GM23338 (cell line): Measurements from ENCODE around the gene GYS2. TPM values are rescaled to one million over a fixed set of nuclear protein-coding genes. Genes with fewer than 3 reads are reported as not detected.

Experiments used
- ATAC-seq: fragments of 200-7000 bp; cut with Tn5 transposase; 3 replicates; pipeline ENCODE4 v1.9.1; 2020
- DNase-seq: peaks from one replicate; pipeline ENCODE4 v3.0.0-alpha.2; 2015; ENCODE audit warnings: low spot score
- H2AFZ ChIP-seq: fragments of 200-600 bp; sonication (generic); 2 replicates; pipeline ENCODE4 v1.8.0; 2016; ENCODE audit warnings: antibody characterized with exemption, mild to moderate bottlenecking, moderate library complexity
- H3F3A ChIP-seq: fragments of 200-600 bp; sonication (generic); replicated peaks from 2 replicates; pipeline ENCODE4 v1.8.0; 2017; ENCODE audit warnings: antibody characterized with exemption, mixed run types, low read depth
- H3K27ac ChIP-seq: fragments of 200-600 bp; sonication (generic); 2 replicates; pipeline ENCODE4 v1.6.1; 2016; ENCODE audit warnings: low read depth
- H3K27me3 ChIP-seq: fragments of 200-600 bp; sonication (generic); 2 replicates; pipeline ENCODE4 v1.8.0; 2016; ENCODE audit warnings: mild to moderate bottlenecking, mixed run types, moderate library complexity; ENCODE audit not compliant: insufficient read depth
- H3K36me3 ChIP-seq: fragments of 200-600 bp; sonication (generic); 2 replicates; pipeline ENCODE4 v1.8.0; 2016; ENCODE audit warnings: mild to moderate bottlenecking; ENCODE audit not compliant: insufficient read depth
- H3K4me1 ChIP-seq: fragments of 200-600 bp; sonication (generic); 2 replicates; pipeline ENCODE4 v1.8.0; 2016; ENCODE audit warnings: mild to moderate bottlenecking, moderate library complexity; ENCODE audit not compliant: insufficient read depth
- H3K4me2 ChIP-seq: fragments of 200-600 bp; sonication (generic); 2 replicates; pipeline ENCODE4 v1.7.1; 2017; ENCODE audit warnings: mixed run types
- H3K4me3 ChIP-seq: fragments of 200-600 bp; sonication (generic); 2 replicates; pipeline ENCODE4 v1.6.1; 2016; ENCODE audit warnings: mixed run types
- H3K79me2 ChIP-seq: fragments of 200-600 bp; sonication (generic); replicated peaks from 2 replicates; pipeline ENCODE4 v1.8.0; 2017; ENCODE audit warnings: mild to moderate bottlenecking; ENCODE audit not compliant: insufficient read depth
- H3K9me2 ChIP-seq: fragments of 200-600 bp; sonication (generic); 2 replicates; pipeline ENCODE4 v1.8.0; 2017; ENCODE audit not compliant: insufficient read depth
- H4K20me1 ChIP-seq: fragments of 200-600 bp; sonication (generic); replicated peaks from 2 replicates; pipeline ENCODE4 v1.8.0; 2017; ENCODE audit warnings: mild to moderate bottlenecking; ENCODE audit not compliant: insufficient read depth
- H3K27ac Mint-ChIP-seq: 2 replicates; pipeline ENCODE4 v1.8.0; 2020; ENCODE audit warnings: inconsistent platforms, mild to moderate bottlenecking, moderate library complexity, mixed read lengths
- H3K27me3 Mint-ChIP-seq: 3 replicates; pipeline ENCODE4 v1.8.0; 2022; ENCODE audit warnings: low read depth, mild to moderate bottlenecking, moderate library complexity, mixed read lengths, inconsistent platforms; ENCODE audit not compliant: insufficient read depth, poor library complexity
- H3K36me3 Mint-ChIP-seq: 3 replicates; pipeline ENCODE4 v1.8.0; 2021; ENCODE audit warnings: low read depth, mild to moderate bottlenecking, inconsistent platforms, moderate library complexity, mixed read lengths
- H3K4me1 Mint-ChIP-seq: 3 replicates; pipeline ENCODE4 v1.8.0; 2020; ENCODE audit warnings: mild to moderate bottlenecking, inconsistent platforms, mixed read lengths
- H3K4me3 Mint-ChIP-seq: 3 replicates; pipeline ENCODE4 v1.8.0; 2021; ENCODE audit warnings: moderate library complexity, mild to moderate bottlenecking, inconsistent platforms, mixed read lengths
- H3K9me3 Mint-ChIP-seq: 3 replicates; pipeline ENCODE4 v1.8.0; 2020; ENCODE audit warnings: moderate library complexity, mild to moderate bottlenecking, inconsistent platforms, mixed read lengths
- CREB1 ChIP-seq: fragments of 250-450 bp; sonication (Bioruptor Pico); IDR thresholded peaks from 2 replicates; pipeline ENCODE4 v1.5.0; 2020; ENCODE audit warnings: low read depth, mild to moderate bottlenecking, moderate library complexity
- ETS1 ChIP-seq: IDR thresholded peaks from 2 replicates; pipeline ENCODE4 v1.6.1; 2016; ENCODE audit warnings: antibody characterized with exemption
- EZH2 ChIP-seq: fragments of 200-600 bp; sonication (generic); IDR thresholded peaks from one replicate; pipeline ENCODE4 v1.8.0; 2017; ENCODE audit warnings: antibody characterized with exemption, mild to moderate bottlenecking, low read depth; ENCODE audit not compliant: unreplicated experiment
- EZH2phosphoT487 ChIP-seq: fragments of 200-600 bp; sonication (generic); IDR thresholded peaks from one replicate; pipeline ENCODE4 v1.8.1; 2018; ENCODE audit warnings: antibody characterized with exemption; ENCODE audit not compliant: unreplicated experiment
- JUNB ChIP-seq: IDR thresholded peaks from one replicate; pipeline ENCODE4 v1.6.1; 2016; ENCODE audit warnings: antibody characterized with exemption; ENCODE audit not compliant: unreplicated experiment
- NANOG ChIP-seq: IDR thresholded peaks from 2 replicates; pipeline ENCODE4 v1.6.1; 2016; ENCODE audit warnings: antibody characterized with exemption, borderline replicate concordance
- POLR2AphosphoS5 ChIP-seq: IDR thresholded peaks from 2 replicates; pipeline ENCODE4 v1.6.1; 2016; ENCODE audit warnings: antibody characterized with exemption, low read depth
- REST ChIP-seq: IDR thresholded peaks from one replicate; pipeline ENCODE4 v1.6.1; 2018; ENCODE audit warnings: antibody characterized with exemption; ENCODE audit not compliant: unreplicated experiment
- STAT1 ChIP-seq: IDR thresholded peaks from one replicate; pipeline ENCODE4 v1.6.1; 2016; ENCODE audit warnings: antibody characterized with exemption; ENCODE audit not compliant: unreplicated experiment
- ZNF114 ChIP-seq: fragments of 250-450 bp; sonication (Bioruptor Pico); IDR thresholded peaks from 2 replicates; pipeline ENCODE4 v1.5.0; 2020; ENCODE audit warnings: mild to moderate bottlenecking, moderate library complexity
- ZNF331 ChIP-seq: fragments of 250-450 bp; sonication (Bioruptor Pico); IDR thresholded peaks from 2 replicates; pipeline ENCODE4 v1.5.0; 2020; ENCODE audit warnings: low read depth, mild to moderate bottlenecking, moderate library complexity
- ZNF462 ChIP-seq: fragments of 250-450 bp; sonication (Bioruptor Pico); IDR thresholded peaks from 2 replicates; pipeline ENCODE4 v1.5.0; 2020; ENCODE audit warnings: mild to moderate bottlenecking, moderate library complexity
- polyA plus RNA-seq: library from polyadenylated mRNA; unstranded; fragments of >200 nt; fragmentation: Nextera tagmentation; extraction: Ambion mirVana; gene quantifications from 2 replicates; pipeline ENCODE4 v1.2.1, GENCODE V29; 2016
- total RNA-seq: library from RNA; depleted of rRNA; stranded (reverse); fragments of >200 nt; shearing (Covaris generic); gene quantifications from 2 replicates; pipeline ENCODE4 v1.2.3, GENCODE V29; 2014
- TF ChIP-seq, protein P1 (sequence below), 2 experiments: fragments of 200-600 bp in 1 of 2; sonication (generic) in 1 of 2; conservative IDR thresholded peaks; 2 replicates each; pipeline versions ENCODE4 v1.5.1 to v1.6.1; 2016 to 2017; ENCODE audit warnings: antibody characterized with exemption in 2 of 2, low read depth in 2 of 2, mild to moderate bottlenecking in 2 of 2, moderate library complexity in 1 of 2

Gene GYS2
- total and polyA plus RNA-seq, 2 experiments from 2014 or later = not detected

DNA sequence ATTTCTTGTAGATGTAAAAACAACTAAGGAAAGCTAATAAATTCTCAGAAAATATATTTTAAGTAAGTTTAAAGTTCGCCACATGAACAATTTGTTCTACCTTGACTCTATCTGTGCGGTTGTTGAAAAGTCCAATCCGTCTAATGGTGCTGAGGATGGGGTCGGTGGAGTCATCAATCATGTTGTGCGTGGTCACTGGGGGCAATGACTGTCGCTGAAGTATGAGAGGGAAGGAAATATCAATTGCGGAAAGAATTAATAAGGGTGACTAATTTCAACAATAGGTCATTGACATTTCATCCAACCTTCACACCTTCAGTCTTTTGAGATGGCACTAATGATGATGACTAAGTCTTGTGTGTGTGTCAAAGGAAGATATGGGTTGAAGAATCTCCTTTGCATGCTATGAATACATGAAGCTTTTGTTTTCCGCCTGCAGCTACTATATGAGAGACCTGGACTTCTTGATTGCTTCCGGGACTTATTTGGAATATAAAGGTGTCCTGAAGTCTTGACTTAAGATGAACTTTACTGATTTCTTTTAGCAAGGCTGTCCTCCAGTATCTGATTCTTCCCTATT lies 46.5 kb downstream of the GYS2 start:
- Mint-ChIP-seq H3K27ac (no peak overlapping the region), H3K4me1 (no peaks in the 10 kb centered on the region), H3K4me3 (no peak overlapping the region), H3K9me3 (no peaks in the 10 kb centered on the region), H3K36me3 (no peaks in the 10 kb centered on the region), H3K27me3 (peaks cover 1% of the 10 kb centered on the region)
- H4K20me1 ChIP-seq = no peaks in the 10 kb centered on the region
- no peaks in the 10 kb centered on the region for H3K36me3 ChIP-seq
- no peak for TF ChIP-seq NANOG
- no peak for TF ChIP-seq JUNB
- no peak for TF ChIP-seq ETS1
- no peak for TF ChIP-seq ZNF114 (CRISPR knock-in tag)
- no peak for TF ChIP-seq ZNF462 (CRISPR knock-in tag)
- no peak for TF ChIP-seq STAT1
- no peak for TF ChIP-seq POLR2AphosphoS5
- no peak for TF ChIP-seq REST
- no peak for TF ChIP-seq CREB1 (CRISPR knock-in tag)
- TF ChIP-seq EZH2phosphoT487 = no peak
- no peak for TF ChIP-seq EZH2
- TF ChIP-seq, protein P1, sequence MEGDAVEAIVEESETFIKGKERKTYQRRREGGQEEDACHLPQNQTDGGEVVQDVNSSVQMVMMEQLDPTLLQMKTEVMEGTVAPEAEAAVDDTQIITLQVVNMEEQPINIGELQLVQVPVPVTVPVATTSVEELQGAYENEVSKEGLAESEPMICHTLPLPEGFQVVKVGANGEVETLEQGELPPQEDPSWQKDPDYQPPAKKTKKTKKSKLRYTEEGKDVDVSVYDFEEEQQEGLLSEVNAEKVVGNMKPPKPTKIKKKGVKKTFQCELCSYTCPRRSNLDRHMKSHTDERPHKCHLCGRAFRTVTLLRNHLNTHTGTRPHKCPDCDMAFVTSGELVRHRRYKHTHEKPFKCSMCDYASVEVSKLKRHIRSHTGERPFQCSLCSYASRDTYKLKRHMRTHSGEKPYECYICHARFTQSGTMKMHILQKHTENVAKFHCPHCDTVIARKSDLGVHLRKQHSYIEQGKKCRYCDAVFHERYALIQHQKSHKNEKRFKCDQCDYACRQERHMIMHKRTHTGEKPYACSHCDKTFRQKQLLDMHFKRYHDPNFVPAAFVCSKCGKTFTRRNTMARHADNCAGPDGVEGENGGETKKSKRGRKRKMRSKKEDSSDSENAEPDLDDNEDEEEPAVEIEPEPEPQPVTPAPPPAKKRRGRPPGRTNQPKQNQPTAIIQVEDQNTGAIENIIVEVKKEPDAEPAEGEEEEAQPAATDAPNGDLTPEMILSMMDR (conservative IDR thresholded peaks at IDR 0.05; ENCODE audit: low read depth in 2 of 2) = no peak
- no peak for TF ChIP-seq ZNF331 (CRISPR knock-in tag)
- no peak overlapping the region for H3K4me3 ChIP-seq
- no peaks in the 10 kb centered on the region for H3K79me2 ChIP-seq
- H3K27ac ChIP-seq = no peak overlapping the region
- ATAC-seq = no peak
- no peaks in the 10 kb centered on the region for H3F3A ChIP-seq
- DNase-seq = no peak
- H3K4me1 ChIP-seq = no peaks in the 10 kb centered on the region
- H3K9me2 ChIP-seq = no peaks in the 10 kb centered on the region
- no peaks in the 10 kb centered on the region for H3K27me3 ChIP-seq
- H2AFZ ChIP-seq = no peak overlapping the region
- no peak overlapping the region for H3K4me2 ChIP-seq
